ENCODE measurements around the gene METTL27.

METTL27 gene

DNA sequence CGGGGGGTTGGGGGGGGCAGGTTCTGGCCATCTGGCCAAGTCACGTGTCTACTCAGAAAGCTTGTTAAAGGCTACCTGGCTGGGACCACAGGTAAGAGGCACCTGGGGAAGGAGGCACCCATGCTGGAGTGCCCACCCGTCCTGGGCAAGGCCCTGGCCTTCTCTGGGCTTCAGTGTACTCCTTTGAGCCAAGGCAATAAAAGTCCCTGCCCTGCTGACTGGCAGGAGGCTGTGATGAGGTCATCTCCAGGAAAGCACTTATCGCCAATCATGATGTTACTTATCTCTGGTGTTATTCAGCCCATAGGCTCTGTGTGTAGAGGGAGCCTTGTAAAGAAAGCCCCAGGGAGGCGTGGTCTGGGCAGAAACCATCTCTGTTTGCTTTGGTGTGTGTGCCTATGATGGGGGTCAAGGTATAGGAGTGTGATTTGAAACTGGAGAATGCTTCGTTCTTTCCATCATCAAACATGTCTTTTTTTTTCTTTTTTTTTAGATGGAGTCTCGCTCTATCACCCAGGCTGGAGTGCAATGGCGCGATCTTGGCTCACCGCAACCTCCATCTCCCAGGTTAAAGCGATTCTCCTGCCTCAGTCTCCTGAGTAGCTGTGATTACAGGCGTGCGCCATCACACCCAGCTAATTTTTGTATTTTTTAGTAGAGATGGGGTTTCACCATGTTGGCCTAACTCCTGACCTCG, 14.1 kb downstream of the METTL27 start (continued):
- TF ChIP-seq ZNF184 (tag by site-specific recombination; IDR thresholded peaks at IDR 0.05) (0 out of 2 replicates have a peak, but pooled peaks have one; percentile 40), PRDM1 (tag by site-specific recombination; IDR thresholded peaks at IDR 0.05) (no peak)
- TF ChIP-seq, protein P1, sequence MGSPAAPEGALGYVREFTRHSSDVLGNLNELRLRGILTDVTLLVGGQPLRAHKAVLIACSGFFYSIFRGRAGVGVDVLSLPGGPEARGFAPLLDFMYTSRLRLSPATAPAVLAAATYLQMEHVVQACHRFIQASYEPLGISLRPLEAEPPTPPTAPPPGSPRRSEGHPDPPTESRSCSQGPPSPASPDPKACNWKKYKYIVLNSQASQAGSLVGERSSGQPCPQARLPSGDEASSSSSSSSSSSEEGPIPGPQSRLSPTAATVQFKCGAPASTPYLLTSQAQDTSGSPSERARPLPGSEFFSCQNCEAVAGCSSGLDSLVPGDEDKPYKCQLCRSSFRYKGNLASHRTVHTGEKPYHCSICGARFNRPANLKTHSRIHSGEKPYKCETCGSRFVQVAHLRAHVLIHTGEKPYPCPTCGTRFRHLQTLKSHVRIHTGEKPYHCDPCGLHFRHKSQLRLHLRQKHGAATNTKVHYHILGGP (tag by site-specific recombination; IDR thresholded peaks at IDR 0.05), result no peak

DNA sequence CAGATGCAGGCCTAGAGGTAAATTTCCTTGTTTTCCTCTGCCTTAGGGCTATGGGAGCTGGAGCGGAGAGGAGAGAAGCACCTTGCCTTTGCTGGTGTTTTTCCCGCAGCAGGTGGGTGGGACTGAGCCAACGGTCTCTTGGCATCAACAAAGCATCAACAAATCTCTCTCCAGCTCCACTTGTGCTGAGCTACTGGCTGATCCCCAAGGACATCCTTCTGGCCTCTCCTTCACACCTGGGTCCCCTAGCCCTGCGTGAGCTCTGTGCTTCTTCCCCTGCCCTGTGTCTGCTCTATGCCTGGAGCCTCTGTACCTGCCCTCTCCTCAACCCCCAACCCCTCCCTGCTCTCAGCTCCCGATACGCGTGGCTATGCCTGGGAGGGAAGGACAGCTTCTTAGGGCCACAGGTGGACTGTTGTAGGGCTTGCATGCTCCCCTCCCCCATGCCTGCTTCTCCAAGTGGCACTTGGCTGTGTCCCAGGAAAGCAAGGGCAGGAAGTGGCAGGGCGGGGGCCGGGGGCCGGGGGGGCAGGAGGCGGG, 14.7 kb downstream of the METTL27 start:
- CTCF ChIA-PET, result interaction anchor here (0.7 to 3.5 kb wide), 4 partner anchors 16 to 93 kb away, joined by 3 to 29 read pairs (median 6); no protein-coding TSS in a partner anchor
- H3K36me3 ChIP-seq (ENCODE audit: control insufficient read depth in 2 of 2, insufficient read depth in 1 of 2, low read length in 2 of 2), result no peaks in the 10 kb centered on the region
- no peak overlapping the region for H3K4me3 ChIP-seq (ENCODE audit: low read depth, low read length)
- H3K27ac ChIP-seq (ENCODE audit: extremely low read depth, low read depth, low read length), result peak overlapping the region; percentile 85
- no peak for TF ChIP-seq ZNF549 (tag by site-specific recombination; IDR thresholded peaks at IDR 0.05)
- no peak for TF ChIP-seq ZSCAN30 (tag by site-specific recombination; IDR thresholded peaks at IDR 0.05)
- no peak for TF ChIP-seq ZNF510 (tag by site-specific recombination; IDR thresholded peaks at IDR 0.05; ENCODE audit: insufficient replicate concordance)
- TF ChIP-seq ZBTB48 (tag by site-specific recombination; IDR thresholded peaks at IDR 0.05), result peak; percentile 81
- peak; percentile 97 for TF ChIP-seq SCRT2 (tag by site-specific recombination; IDR thresholded peaks at IDR 0.05)
- TF ChIP-seq, protein P2, sequence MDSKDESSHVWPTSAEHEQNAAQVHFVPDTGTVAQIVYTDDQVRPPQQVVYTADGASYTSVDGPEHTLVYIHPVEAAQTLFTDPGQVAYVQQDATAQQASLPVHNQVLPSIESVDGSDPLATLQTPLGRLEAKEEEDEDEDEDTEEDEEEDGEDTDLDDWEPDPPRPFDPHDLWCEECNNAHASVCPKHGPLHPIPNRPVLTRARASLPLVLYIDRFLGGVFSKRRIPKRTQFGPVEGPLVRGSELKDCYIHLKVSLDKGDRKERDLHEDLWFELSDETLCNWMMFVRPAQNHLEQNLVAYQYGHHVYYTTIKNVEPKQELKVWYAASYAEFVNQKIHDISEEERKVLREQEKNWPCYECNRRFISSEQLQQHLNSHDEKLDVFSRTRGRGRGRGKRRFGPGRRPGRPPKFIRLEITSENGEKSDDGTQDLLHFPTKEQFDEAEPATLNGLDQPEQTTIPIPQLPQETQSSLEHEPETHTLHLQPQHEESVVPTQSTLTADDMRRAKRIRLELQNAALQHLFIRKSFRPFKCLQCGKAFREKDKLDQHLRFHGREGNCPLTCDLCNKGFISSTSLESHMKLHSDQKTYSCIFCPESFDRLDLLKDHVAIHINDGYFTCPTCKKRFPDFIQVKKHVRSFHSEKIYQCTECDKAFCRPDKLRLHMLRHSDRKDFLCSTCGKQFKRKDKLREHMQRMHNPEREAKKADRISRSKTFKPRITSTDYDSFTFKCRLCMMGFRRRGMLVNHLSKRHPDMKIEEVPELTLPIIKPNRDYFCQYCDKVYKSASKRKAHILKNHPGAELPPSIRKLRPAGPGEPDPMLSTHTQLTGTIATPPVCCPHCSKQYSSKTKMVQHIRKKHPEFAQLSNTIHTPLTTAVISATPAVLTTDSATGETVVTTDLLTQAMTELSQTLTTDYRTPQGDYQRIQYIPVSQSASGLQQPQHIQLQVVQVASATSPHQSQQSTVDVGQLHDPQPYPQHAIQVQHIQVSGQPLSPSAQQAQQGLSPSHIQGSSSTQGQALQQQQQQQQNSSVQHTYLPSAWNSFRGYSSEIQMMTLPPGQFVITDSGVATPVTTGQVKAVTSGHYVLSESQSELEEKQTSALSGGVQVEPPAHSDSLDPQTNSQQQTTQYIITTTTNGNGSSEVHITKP (tag by site-specific recombination; IDR thresholded peaks at IDR 0.05), result 0 out of 2 replicates have a peak, but pooled peaks have one; percentile 7
- no peak for TF ChIP-seq OVOL3 (tag by site-specific recombination; IDR thresholded peaks at IDR 0.05)
- TF ChIP-seq ZNF514 (tag by site-specific recombination; IDR thresholded peaks at IDR 0.05), result no peak
- no peak for TF ChIP-seq ZNF133 (tag by site-specific recombination; IDR thresholded peaks at IDR 0.05)
- TF ChIP-seq ZNF24 (tag by site-specific recombination; IDR thresholded peaks at IDR 0.05), result no peak
- TF ChIP-seq ZNF416 (tag by site-specific recombination; IDR thresholded peaks at IDR 0.05), result no peak
- TF ChIP-seq SCRT1 (tag by site-specific recombination; IDR thresholded peaks at IDR 0.05; ENCODE audit: borderline replicate concordance), result peak; percentile 83
- peak; percentile 66 for TF ChIP-seq OSR2 (tag by site-specific recombination; IDR thresholded peaks at IDR 0.05)
- TF ChIP-seq, protein P3, sequence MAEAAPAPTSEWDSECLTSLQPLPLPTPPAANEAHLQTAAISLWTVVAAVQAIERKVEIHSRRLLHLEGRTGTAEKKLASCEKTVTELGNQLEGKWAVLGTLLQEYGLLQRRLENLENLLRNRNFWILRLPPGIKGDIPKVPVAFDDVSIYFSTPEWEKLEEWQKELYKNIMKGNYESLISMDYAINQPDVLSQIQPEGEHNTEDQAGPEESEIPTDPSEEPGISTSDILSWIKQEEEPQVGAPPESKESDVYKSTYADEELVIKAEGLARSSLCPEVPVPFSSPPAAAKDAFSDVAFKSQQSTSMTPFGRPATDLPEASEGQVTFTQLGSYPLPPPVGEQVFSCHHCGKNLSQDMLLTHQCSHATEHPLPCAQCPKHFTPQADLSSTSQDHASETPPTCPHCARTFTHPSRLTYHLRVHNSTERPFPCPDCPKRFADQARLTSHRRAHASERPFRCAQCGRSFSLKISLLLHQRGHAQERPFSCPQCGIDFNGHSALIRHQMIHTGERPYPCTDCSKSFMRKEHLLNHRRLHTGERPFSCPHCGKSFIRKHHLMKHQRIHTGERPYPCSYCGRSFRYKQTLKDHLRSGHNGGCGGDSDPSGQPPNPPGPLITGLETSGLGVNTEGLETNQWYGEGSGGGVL (tag by site-specific recombination; IDR thresholded peaks at IDR 0.05), result 0 out of 2 replicates have a peak, but pooled peaks have one; percentile 21
- 0 out of 2 replicates have a peak, but pooled peaks have one; percentile 3 for TF ChIP-seq ZNF335 (tag by site-specific recombination; conservative IDR thresholded peaks at IDR 0.05)
- POLR2A ChIA-PET, result interaction anchor here (0.6 to 1.7 kb wide), 5 partner anchors 15 to 352 kb away, joined by 3 to 7 read pairs (median 3); partner anchors contain the start of gene METTL27
- peaks cover 14% of the 10 kb centered on the region for H3K4me1 ChIP-seq (ENCODE audit: control insufficient read depth, insufficient read depth, low read length)
- H3K9me3 ChIP-seq (ENCODE audit: control insufficient read depth, insufficient read depth, low read depth, low read length), result no peaks in the 10 kb centered on the region
